H1 (cell line): ENCODE data around the gene C1orf74. TPM values are rescaled to one million over a fixed set of nuclear protein-coding genes. Genes with fewer than 3 reads are reported as not detected.

ENCODE experiments used
- CTCF ChIA-PET: fragments of 300-600 bp; sonication (Branson Sonifier 250); formaldehyde crosslinking; loops from one replicate; lab custom pipeline; 2021; ENCODE audit not compliant: partially characterized antibody; lab: Charles Lee
- POLR2A ChIA-PET: fragments of 300-600 bp; sonication (Branson Sonifier 250); formaldehyde crosslinking; loops from one replicate; lab custom pipeline; 2021; ENCODE audit warnings: inconsistent platforms; ENCODE audit not compliant: partially characterized antibody; lab: Charles Lee
- DNase-seq, 2 experiments: peaks; one replicate each; pipeline versions ENCODE4 v3.0.0 to v3.0.0-alpha.2; 2010 to 2022; ENCODE audit warnings: low spot score in 2 of 2, low read depth in 1 of 2, mixed read lengths in 1 of 2
- FAIRE-seq: peaks from 2 replicates; lab custom pipeline; 2011; peaks lifted over from hg19 to GRCh38; lab: Jason Lieb, UNC
- H2AFZ ChIP-seq: 2 replicates; pipeline ENCODE4 v1.8.1; 2012; ENCODE audit warnings: low read length, inconsistent platforms
- H2AK5ac ChIP-seq: 2 replicates; pipeline ENCODE4 v1.6.1; 2013; ENCODE audit warnings: low read depth, low read length
- H2BK120ac ChIP-seq: replicated peaks from 2 replicates; pipeline ENCODE3; 2013; ENCODE audit warnings: low read depth, low read length, inconsistent platforms
- H2BK12ac ChIP-seq: 2 replicates; pipeline ENCODE4 v1.6.1; 2013; ENCODE audit warnings: low read depth, low read length
- H2BK15ac ChIP-seq: 2 replicates; pipeline ENCODE4 v1.6.1; 2013; ENCODE audit warnings: low read length
- H2BK20ac ChIP-seq: 2 replicates; pipeline ENCODE4 v1.6.1; 2013; ENCODE audit warnings: low read length
- H2BK5ac ChIP-seq: 2 replicates; pipeline ENCODE4 v1.6.1; 2013; ENCODE audit warnings: low read depth, low read length
- H3K14ac ChIP-seq: 2 replicates; pipeline ENCODE4 v1.6.1; 2013; ENCODE audit warnings: inconsistent platforms; ENCODE audit not compliant: insufficient read length
- H3K18ac ChIP-seq: 2 replicates; pipeline ENCODE4 v1.6.1; 2013; ENCODE audit warnings: low read length; ENCODE audit errors: extremely low read depth
- H3K23ac ChIP-seq: 2 replicates; pipeline ENCODE4 v1.6.1; 2013; ENCODE audit warnings: inconsistent platforms; ENCODE audit not compliant: insufficient read length
- H3K23me2 ChIP-seq: 2 replicates; pipeline ENCODE4 v1.6.1; 2013; ENCODE audit warnings: low read depth, low read length
- H3K27ac ChIP-seq: 2 replicates; pipeline ENCODE4 v1.6.1; 2011; ENCODE audit warnings: low read depth, low read length, inconsistent platforms
- H3K27me3 ChIP-seq, 4 experiments: replicated peaks in 1 of 4; 1 replicate in 1 of 4; 2 replicates in 3 of 4; pipeline versions ENCODE4 v1.6.1 to v1.8.1; 2011 to 2013; ENCODE audit warnings: low read length in 3 of 4, mild to moderate bottlenecking in 3 of 4, inconsistent platforms in 2 of 4, mixed read lengths in 2 of 4, moderate library complexity in 1 of 4; ENCODE audit not compliant: control insufficient read depth in 3 of 4, insufficient read depth in 3 of 4; ENCODE audit errors: extremely low read depth in 1 of 4
- H3K36me3 ChIP-seq, 4 experiments: 2 replicates each; pipeline versions ENCODE4 v1.6.1 to v1.8.1; 2011 to 2013; ENCODE audit warnings: mild to moderate bottlenecking in 4 of 4, low read length in 3 of 4, moderate library complexity in 2 of 4, control low read depth in 1 of 4, inconsistent platforms in 1 of 4; ENCODE audit not compliant: insufficient read depth in 4 of 4, control insufficient read depth in 2 of 4
- H3K4ac ChIP-seq: replicated peaks from 2 replicates; pipeline ENCODE3; 2013; ENCODE audit warnings: low read length, low read depth, mixed read lengths, inconsistent platforms; ENCODE audit not compliant: insufficient read length
- H3K4me1 ChIP-seq, 4 experiments: replicated peaks in 1 of 4; 1 replicate in 1 of 4; 2 replicates in 3 of 4; pipeline versions ENCODE4 v1.6.1 to v1.8.1; 2011 to 2013; ENCODE audit warnings: low read length in 3 of 4, inconsistent platforms in 2 of 4, mixed read lengths in 1 of 4; ENCODE audit not compliant: insufficient read depth in 4 of 4, control insufficient read depth in 3 of 4
- H3K4me2 ChIP-seq, 2 experiments: 2 replicates each; pipeline versions ENCODE4 v1.6.1 to v1.8.1; 2011 to 2013; ENCODE audit warnings: low read depth in 2 of 2, low read length in 2 of 2, control low read depth in 1 of 2, inconsistent platforms in 1 of 2, mild to moderate bottlenecking in 1 of 2; ENCODE audit not compliant: insufficient read depth in 1 of 2
- H3K4me3 ChIP-seq, 4 experiments: fragments of 200-600, 300-600 bp in 1 of 4; sonication (generic), shearing (Covaris generic), sonication (Bioruptor Twin) in 1 of 4; 2 replicates each; pipeline versions ENCODE4 v1.5.1 to v1.8.1; 2011 to 2016; ENCODE audit warnings: low read length in 4 of 4, low read depth in 3 of 4, control low read depth in 2 of 4, inconsistent platforms in 2 of 4, mild to moderate bottlenecking in 2 of 4, mixed read lengths in 1 of 4, moderate library complexity in 1 of 4; ENCODE audit not compliant: insufficient read depth in 2 of 4; ENCODE audit errors: extremely low read depth in 1 of 4
- H3K56ac ChIP-seq: replicated peaks from 2 replicates; pipeline ENCODE3; 2013; ENCODE audit warnings: low read depth, mild to moderate bottlenecking, mixed read lengths, low read length, inconsistent platforms; ENCODE audit not compliant: insufficient read length
- H3K79me1 ChIP-seq: 2 replicates; pipeline ENCODE4 v1.6.1; 2013; ENCODE audit warnings: low read depth, low read length, control low read depth
- H3K79me2 ChIP-seq, 2 experiments: 2 replicates each; pipeline versions ENCODE4 v1.6.1 to v1.8.1; 2012 to 2013; ENCODE audit warnings: low read length in 2 of 2, mild to moderate bottlenecking in 2 of 2, inconsistent platforms in 1 of 2; ENCODE audit not compliant: insufficient read depth in 2 of 2, control insufficient read depth in 1 of 2
- H3K9ac ChIP-seq, 4 experiments: replicated peaks in 1 of 4; 1 replicate in 1 of 4; 2 replicates in 3 of 4; pipeline versions ENCODE4 v1.6.1 to v1.8.1; 2011 to 2013; ENCODE audit warnings: low read depth in 3 of 4, low read length in 3 of 4, control low read depth in 2 of 4, mild to moderate bottlenecking in 2 of 4, moderate library complexity in 2 of 4, inconsistent platforms in 1 of 4; ENCODE audit errors: extremely low read depth in 1 of 4
- H3K9me3 ChIP-seq, 2 experiments: 2 replicates each; pipeline versions ENCODE4 v1.6.1 to v1.8.1; 2012 to 2013; ENCODE audit warnings: mild to moderate bottlenecking in 2 of 2, moderate library complexity in 2 of 2, control low read depth in 1 of 2, inconsistent platforms in 1 of 2, low read depth in 1 of 2, low read length in 1 of 2, mixed read lengths in 1 of 2; ENCODE audit not compliant: insufficient read depth in 2 of 2
- H4K20me1 ChIP-seq, 2 experiments: replicated peaks in 1 of 2; 2 replicates each; pipeline versions ENCODE3 to v1.8.1; 2011 to 2013; ENCODE audit warnings: inconsistent platforms in 2 of 2, low read length in 2 of 2, mild to moderate bottlenecking in 1 of 2; ENCODE audit not compliant: insufficient read depth in 2 of 2, control insufficient read depth in 1 of 2
- H4K5ac ChIP-seq: 2 replicates; pipeline ENCODE4 v1.6.1; 2013; ENCODE audit warnings: low read length, low read depth, mixed read lengths, inconsistent platforms; ENCODE audit not compliant: insufficient read length
- H4K8ac ChIP-seq: 2 replicates; pipeline ENCODE4 v1.8.0; 2013; ENCODE audit warnings: mild to moderate bottlenecking, moderate library complexity, low read length, inconsistent platforms; ENCODE audit not compliant: insufficient read depth; ENCODE audit errors: extremely low read depth
- H4K91ac ChIP-seq: replicated peaks from 2 replicates; pipeline ENCODE3; 2013; ENCODE audit warnings: low read length, mixed read lengths, inconsistent platforms; ENCODE audit not compliant: insufficient read length
- CTBP2 ChIP-seq: IDR thresholded peaks from 2 replicates; pipeline ENCODE4 v1.7.0; 2011; ENCODE audit warnings: borderline replicate concordance, mild to moderate bottlenecking, moderate library complexity, mixed read lengths, low read length; ENCODE audit not compliant: insufficient read depth, insufficient read length
- PHF8 ChIP-seq: fragments of 200-600 bp; sonication (generic); conservative IDR thresholded peaks from 2 replicates; pipeline ENCODE4 v1.7.1; 2012; ENCODE audit warnings: low read depth, mild to moderate bottlenecking, inconsistent platforms, low read length, moderate library complexity
- SIN3A ChIP-seq, 2 experiments: IDR thresholded peaks in 1 of 2; conservative IDR thresholded peaks in 1 of 2; 2 replicates each; pipeline ENCODE4 v1.6.1; 2011 to 2012; ENCODE audit warnings: low read length in 2 of 2, improper control_type of control experiment in 1 of 2, low read depth in 1 of 2, mild to moderate bottlenecking in 1 of 2
- SIX5 ChIP-seq: IDR thresholded peaks from 2 replicates; pipeline ENCODE4 v1.6.1; 2011; ENCODE audit warnings: mild to moderate bottlenecking, low read depth, low read length
- SRF ChIP-seq: IDR thresholded peaks from 2 replicates; pipeline ENCODE4 v1.6.1; 2011; ENCODE audit warnings: mild to moderate bottlenecking, low read depth, low read length, moderate library complexity
- TBP ChIP-seq: IDR thresholded peaks from 2 replicates; pipeline ENCODE4 v1.6.1; 2011; ENCODE audit warnings: low read depth, low read length, improper control_type of control experiment
- TEAD4 ChIP-seq: IDR thresholded peaks from 2 replicates; pipeline ENCODE4 v1.6.1; 2012; ENCODE audit warnings: low read depth, low read length, inconsistent platforms, mixed read lengths
- WGBS, 2 experiments: shearing (Covaris generic) in 1 of 2; methylation state at CpG; one replicate each; pipeline versions ENCODE4 v1.1.6 to v1.1.7; 2013 to 2015; ENCODE audit warnings: low lambda C conversion rate in 2 of 2, mixed read lengths in 2 of 2, inconsistent platforms in 1 of 2, low coverage in 1 of 2, missing lambda C conversion rate in 1 of 2; ENCODE audit not compliant: insufficient replicate concordance in 2 of 2, insufficient coverage in 1 of 2, insufficient read length in 1 of 2; ENCODE audit errors: extremely low coverage in 1 of 2, missing lambda C conversion rate in 1 of 2; 5-methylcytosine and 5-hydroxymethylcytosine counted together
- polyA plus RNA-seq, 7 experiments: library from polyadenylated mRNA; depleted of rRNA in 3 of 7; stranded (reverse) in 5 of 7; unstranded in 2 of 7; fragments of >200 nt in 5 of 7; fragments of 200-250 nt in 2 of 7; gene quantifications; 1 replicate in 5 of 7; 2 replicates in 1 of 7; 4 replicates in 1 of 7; pipeline versions ENCODE4 v1.2.1 to v1.2.3, GENCODE V29; 2011 to 2013; ENCODE audit warnings: missing spikeins in 2 of 7, mixed read lengths in 2 of 7
- total RNA-seq: library from RNA; stranded (reverse); fragmentation: NEBNext Ultra II Directional; extraction: Animal tissue kit (Norgen Biotek cat#: 25700); gene quantifications from 2 replicates; pipeline ENCODE4 v1.2.1, GENCODE V29; 2021
- TF ChIP-seq, protein P1 (sequence below): IDR thresholded peaks from 2 replicates; pipeline ENCODE4 v1.6.1; 2012; ENCODE audit warnings: inconsistent platforms

C1orf74 gene
- total and polyA plus RNA-seq, 2 of the 8 experiments (the other 6 are each of a cell fraction or from before 2014, with no cell fraction given) = 3.1 to 3.9 TPM

DNA sequence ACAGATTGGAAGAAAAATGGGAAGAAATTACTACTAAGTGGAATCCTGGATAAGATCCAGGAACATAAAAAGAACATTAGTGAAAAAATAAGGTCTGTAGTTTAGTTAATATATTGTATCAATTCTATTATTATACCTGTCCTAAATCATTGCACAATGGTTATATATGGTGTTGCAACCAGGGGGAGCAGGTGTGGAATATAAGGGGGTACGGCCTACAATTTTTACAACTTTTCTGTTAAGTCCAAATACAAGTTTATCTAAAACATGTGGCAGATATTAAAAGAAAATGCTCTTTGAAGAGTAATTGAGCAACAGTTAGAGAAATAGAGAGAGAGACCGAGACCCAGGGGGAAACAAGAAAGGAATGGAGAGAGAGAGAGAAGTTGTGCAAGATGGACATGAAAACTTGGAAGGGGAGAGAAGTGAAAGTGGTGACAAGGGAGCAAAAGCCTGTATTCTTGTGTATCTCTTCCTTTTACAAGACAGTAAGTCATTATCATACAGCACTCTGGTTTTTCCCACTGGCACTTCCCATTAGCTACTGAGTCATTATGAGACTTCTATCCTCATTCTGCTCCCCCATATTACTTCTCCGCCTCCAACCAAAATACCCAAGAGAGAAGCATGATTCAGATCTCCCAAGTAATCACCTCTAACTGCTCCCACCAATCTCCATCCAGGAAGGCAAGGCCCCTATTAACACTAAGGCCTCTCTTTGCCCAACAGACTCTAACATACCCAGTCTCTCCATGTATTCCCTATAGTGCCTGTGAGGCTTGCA, 50.8 kb downstream of the C1orf74 start:
- Histone ChIP-seq H3K18ac (no peak overlapping the region), H3K9me3 (no peaks in the 10 kb centered on the region), H3K36me3 (no peaks in the 10 kb centered on the region), H4K91ac (no peak overlapping the region), H3K9ac (no peak overlapping the region), H3K4me3 (no peak overlapping the region), H2BK15ac (no peak overlapping the region), H3K4ac (no peak overlapping the region), H4K8ac (no peak overlapping the region), H3K23ac (no peak overlapping the region), H3K79me2 (no peaks in the 10 kb centered on the region), H2BK20ac (no peak overlapping the region), H3K4me2 (no peak overlapping the region), H3K56ac (no peak overlapping the region), H3K27ac (no peak overlapping the region), H4K20me1 (no peaks in the 10 kb centered on the region), H2AK5ac (no peak overlapping the region), H3K23me2 (no peaks in the 10 kb centered on the region; the same call in 1 of the 2 replicates), H3K27me3 (no peaks in the 10 kb centered on the region), H2AFZ (no peak overlapping the region), H4K5ac (no peak overlapping the region), H2BK120ac (no peak overlapping the region), H3K14ac (no peak overlapping the region), H2BK12ac (no peak overlapping the region)
- DNase-seq = no peak
- 90% methylated on average over 3 of the region's 3 CpGs; no CpG with 5 or more reads in 1 of the 2 experiments for WGBS, 2 experiments
- no peak for TF ChIP-seq SIN3A (conservative IDR thresholded peaks at IDR 0.05 in 1 of 2, IDR thresholded peaks at IDR 0.05 in 1 of 2; ENCODE audit: low read depth in 1 of 2, low read length in 2 of 2)
- TF ChIP-seq SIX5 = no peak
- TF ChIP-seq TBP = no peak
- TF ChIP-seq, protein P1, sequence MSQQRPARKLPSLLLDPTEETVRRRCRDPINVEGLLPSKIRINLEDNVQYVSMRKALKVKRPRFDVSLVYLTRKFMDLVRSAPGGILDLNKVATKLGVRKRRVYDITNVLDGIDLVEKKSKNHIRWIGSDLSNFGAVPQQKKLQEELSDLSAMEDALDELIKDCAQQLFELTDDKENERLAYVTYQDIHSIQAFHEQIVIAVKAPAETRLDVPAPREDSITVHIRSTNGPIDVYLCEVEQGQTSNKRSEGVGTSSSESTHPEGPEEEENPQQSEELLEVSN = no peak
- no peak for TF ChIP-seq CTBP2
- no peak for TF ChIP-seq PHF8
- TF ChIP-seq TEAD4 = no peak
- no peak for TF ChIP-seq SRF
- TF ChIP-seq, all 59 proteins: peak for 0
- FAIRE-seq = no peak
- Histone ChIP-seq H2BK5ac (no peak overlapping the region), H3K4me1 (no peaks in the 10 kb centered on the region), H3K79me1 (no peaks in the 10 kb centered on the region)
- ChIA-PET CTCF (interaction anchor here (0.7 to 4.5 kb wide), 4 partner anchors 8 to 168 kb away, joined by 4 to 31 read pairs (median 4); no protein-coding TSS in a partner anchor), POLR2A (no interaction called here)
